HepG2 (cell line): ENCODE data around the gene ZNF581. TPM values are rescaled to one million over a fixed set of nuclear protein-coding genes. Genes with fewer than 3 reads are reported as not detected.

ENCODE experiments used
- CHCHD3 ChIP-seq: sonication (generic); formaldehyde crosslinking; IDR thresholded peaks from 2 replicates; pipeline ENCODE4 v1.8.0; 2022; ENCODE audit warnings: mild to moderate bottlenecking, missing genetic modification reagents, moderate library complexity
- FOXO1 ChIP-seq: sonication (generic); formaldehyde crosslinking; IDR thresholded peaks from 2 replicates; pipeline ENCODE4 v1.4.0; 2020; ENCODE audit warnings: missing genetic modification reagents
- HNRNPL ChIP-seq: fragments of 200-400 bp; formaldehyde crosslinking; IDR thresholded peaks from 2 replicates; pipeline ENCODE4 v1.6.1; 2017; ENCODE audit warnings: mild to moderate bottlenecking, low read depth, low read length
- KLF9 ChIP-seq: IDR thresholded peaks from 2 replicates; pipeline ENCODE4 v1.6.1; 2016; ENCODE audit warnings: low read depth
- ONECUT2 ChIP-seq: sonication (generic); formaldehyde crosslinking; IDR thresholded peaks from 2 replicates; pipeline ENCODE4 v1.4.0; 2020; ENCODE audit warnings: missing genetic modification reagents
- RFXANK ChIP-seq: IDR thresholded peaks from 2 replicates; pipeline ENCODE4 v1.6.1; 2016
- SAP130 ChIP-seq: IDR thresholded peaks from 2 replicates; pipeline ENCODE4 v1.6.1; 2016; ENCODE audit warnings: low read depth
- ZEB1 ChIP-seq: IDR thresholded peaks from 2 replicates; pipeline ENCODE4 v1.6.1; 2012; ENCODE audit warnings: mild to moderate bottlenecking, low read depth, inconsistent platforms; ENCODE audit not compliant: insufficient replicate concordance
- ZNF138 ChIP-seq: sonication (generic); formaldehyde crosslinking; IDR thresholded peaks from 2 replicates; pipeline ENCODE4 v1.5.0; 2020; ENCODE audit warnings: mild to moderate bottlenecking, low read depth, missing genetic modification reagents
- ZNF251 ChIP-seq: sonication (generic); formaldehyde crosslinking; IDR thresholded peaks from 2 replicates; pipeline ENCODE4 v1.9.0; 2021; ENCODE audit warnings: mild to moderate bottlenecking, missing genetic modification reagents
- ZNF441 ChIP-seq: sonication (generic); formaldehyde crosslinking; IDR thresholded peaks from 2 replicates; pipeline ENCODE4 v1.7.0; 2021; ENCODE audit warnings: missing genetic modification reagents, borderline replicate concordance
- ZNF468 ChIP-seq: sonication (generic); formaldehyde crosslinking; IDR thresholded peaks from 2 replicates; pipeline ENCODE4 v1.8.0; 2022; ENCODE audit warnings: mild to moderate bottlenecking, moderate library complexity, missing genetic modification reagents
- ZNF607 ChIP-seq: sonication (generic); formaldehyde crosslinking; IDR thresholded peaks from 2 replicates; pipeline ENCODE4 v1.5.1; 2020; ENCODE audit warnings: missing genetic modification reagents, mild to moderate bottlenecking, borderline replicate concordance
- polyA plus RNA-seq, 8 experiments: library from polyadenylated mRNA; depleted of rRNA in 3 of 8; stranded (reverse) in 7 of 8; unstranded in 1 of 8; fragments of >200 nt; fragmentation: Illumina TruSeq in 4 of 8; extraction: Trizol in 4 of 8; gene quantifications; 2 replicates each; pipeline versions ENCODE4 v1.2.1 to v1.2.3, GENCODE V29; 2011 to 2016; ENCODE audit warnings: low read depth in 4 of 8, missing spikeins in 1 of 8, mixed read lengths in 1 of 8; ENCODE audit not compliant: insufficient read depth in 1 of 8
- total RNA-seq, 5 experiments: library from RNA; depleted of rRNA; stranded (reverse); fragments of >200 nt; fragmentation: Illumina TruSeq; extraction: Trizol; gene quantifications; 2 replicates each; pipeline ENCODE4 v1.2.3, GENCODE V29; 2016; ENCODE audit warnings: low read depth in 1 of 5
- TF ChIP-seq, protein P1 (sequence below): sonication (generic); formaldehyde crosslinking; IDR thresholded peaks from 2 replicates; pipeline ENCODE4 v1.4.0; 2020; ENCODE audit warnings: missing genetic modification reagents
- TF ChIP-seq, protein P2 (sequence below): sonication (generic); formaldehyde crosslinking; IDR thresholded peaks from 2 replicates; pipeline ENCODE4 v1.5.0; 2020; ENCODE audit warnings: mild to moderate bottlenecking, missing genetic modification reagents, borderline replicate concordance
- TF ChIP-seq, protein P3 (sequence below): sonication (generic); formaldehyde crosslinking; IDR thresholded peaks from 2 replicates; pipeline ENCODE4 v1.4.0; 2020; ENCODE audit warnings: low read depth, missing genetic modification reagents
- TF ChIP-seq, protein P4 (sequence below): sonication (generic); formaldehyde crosslinking; IDR thresholded peaks from 2 replicates; pipeline ENCODE4 v1.5.1; 2020; ENCODE audit warnings: missing genetic modification reagents, mild to moderate bottlenecking, borderline replicate concordance

The ZNF581 gene
- total and polyA plus RNA-seq, 2 of the 13 experiments (the other 11 are each of a cell fraction or from before 2014, with no cell fraction given), result 19.6 to 49.5 TPM

DNA sequence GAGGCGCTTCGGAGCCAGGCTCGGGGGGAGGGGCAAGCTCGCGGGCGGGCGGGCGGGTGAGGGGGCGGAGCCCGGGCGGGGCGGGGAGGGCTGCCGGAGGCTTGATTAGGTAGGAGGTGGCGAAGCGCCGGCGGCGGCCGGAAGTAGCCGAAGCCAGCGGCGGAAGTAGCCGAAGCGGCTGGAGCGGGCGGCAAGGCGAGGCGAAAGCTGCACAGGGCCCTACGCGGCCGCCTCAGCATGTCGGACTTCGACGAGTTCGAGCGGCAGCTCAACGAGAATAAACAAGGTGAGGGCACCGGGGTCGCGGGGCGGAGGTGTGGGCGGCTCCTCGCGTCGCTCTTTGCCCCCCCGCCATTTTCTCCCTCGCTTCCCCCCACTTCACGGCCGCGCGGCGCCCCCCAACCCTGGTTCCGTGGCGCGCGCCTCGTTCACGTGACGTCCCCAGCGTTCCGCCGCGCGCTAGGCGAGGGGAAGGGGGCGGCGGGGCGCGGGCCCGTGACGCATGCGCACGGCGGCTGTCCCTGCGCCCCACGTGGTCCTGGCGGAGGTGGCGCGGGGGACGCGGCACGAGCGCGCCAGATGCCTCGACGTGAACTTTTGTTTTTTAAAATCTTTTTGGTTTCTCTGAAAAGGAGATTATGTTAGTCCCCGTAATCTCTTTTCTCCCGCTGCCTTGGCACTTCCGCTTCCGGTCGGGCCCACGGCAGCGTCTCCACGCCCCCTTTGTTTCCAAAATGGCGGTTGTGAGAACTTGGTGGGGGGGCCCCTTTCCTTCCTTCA lies 11.6 kb downstream of the ZNF581 start, which contains the start of gene U2AF2 (continued):
- TF ChIP-seq, protein P1, sequence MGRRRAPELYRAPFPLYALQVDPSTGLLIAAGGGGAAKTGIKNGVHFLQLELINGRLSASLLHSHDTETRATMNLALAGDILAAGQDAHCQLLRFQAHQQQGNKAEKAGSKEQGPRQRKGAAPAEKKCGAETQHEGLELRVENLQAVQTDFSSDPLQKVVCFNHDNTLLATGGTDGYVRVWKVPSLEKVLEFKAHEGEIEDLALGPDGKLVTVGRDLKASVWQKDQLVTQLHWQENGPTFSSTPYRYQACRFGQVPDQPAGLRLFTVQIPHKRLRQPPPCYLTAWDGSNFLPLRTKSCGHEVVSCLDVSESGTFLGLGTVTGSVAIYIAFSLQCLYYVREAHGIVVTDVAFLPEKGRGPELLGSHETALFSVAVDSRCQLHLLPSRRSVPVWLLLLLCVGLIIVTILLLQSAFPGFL, result 0 out of 2 replicates have a peak, but pooled peaks have one; percentile 50
- TF ChIP-seq, protein P2, sequence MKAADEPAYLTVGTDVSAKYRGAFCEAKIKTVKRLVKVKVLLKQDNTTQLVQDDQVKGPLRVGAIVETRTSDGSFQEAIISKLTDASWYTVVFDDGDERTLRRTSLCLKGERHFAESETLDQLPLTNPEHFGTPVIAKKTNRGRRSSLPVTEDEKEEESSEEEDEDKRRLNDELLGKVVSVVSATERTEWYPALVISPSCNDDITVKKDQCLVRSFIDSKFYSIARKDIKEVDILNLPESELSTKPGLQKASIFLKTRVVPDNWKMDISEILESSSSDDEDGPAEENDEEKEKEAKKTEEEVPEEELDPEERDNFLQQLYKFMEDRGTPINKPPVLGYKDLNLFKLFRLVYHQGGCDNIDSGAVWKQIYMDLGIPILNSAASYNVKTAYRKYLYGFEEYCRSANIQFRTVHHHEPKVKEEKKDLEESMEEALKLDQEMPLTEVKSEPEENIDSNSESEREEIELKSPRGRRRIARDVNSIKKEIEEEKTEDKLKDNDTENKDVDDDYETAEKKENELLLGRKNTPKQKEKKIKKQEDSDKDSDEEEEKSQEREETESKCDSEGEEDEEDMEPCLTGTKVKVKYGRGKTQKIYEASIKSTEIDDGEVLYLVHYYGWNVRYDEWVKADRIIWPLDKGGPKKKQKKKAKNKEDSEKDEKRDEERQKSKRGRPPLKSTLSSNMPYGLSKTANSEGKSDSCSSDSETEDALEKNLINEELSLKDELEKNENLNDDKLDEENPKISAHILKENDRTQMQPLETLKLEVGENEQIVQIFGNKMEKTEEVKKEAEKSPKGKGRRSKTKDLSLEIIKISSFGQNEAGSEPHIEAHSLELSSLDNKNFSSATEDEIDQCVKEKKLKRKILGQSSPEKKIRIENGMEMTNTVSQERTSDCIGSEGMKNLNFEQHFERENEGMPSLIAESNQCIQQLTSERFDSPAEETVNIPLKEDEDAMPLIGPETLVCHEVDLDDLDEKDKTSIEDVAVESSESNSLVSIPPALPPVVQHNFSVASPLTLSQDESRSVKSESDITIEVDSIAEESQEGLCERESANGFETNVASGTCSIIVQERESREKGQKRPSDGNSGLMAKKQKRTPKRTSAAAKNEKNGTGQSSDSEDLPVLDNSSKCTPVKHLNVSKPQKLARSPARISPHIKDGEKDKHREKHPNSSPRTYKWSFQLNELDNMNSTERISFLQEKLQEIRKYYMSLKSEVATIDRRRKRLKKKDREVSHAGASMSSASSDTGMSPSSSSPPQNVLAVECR, result peak; percentile 77
- TF ChIP-seq ZNF138, result peak; percentile 33; the same call in 1 of the 2 replicates
- TF ChIP-seq ZNF251, result no peak
- 0 out of 2 replicates have a peak, but pooled peaks have one; percentile 19 for TF ChIP-seq FOXO1 (CRISPR knock-in tag)
- TF ChIP-seq ZNF468, result peak; percentile 79; the same call in 1 of the 2 replicates
- TF ChIP-seq ZEB1, result no peak
- peak; percentile 90 for TF ChIP-seq SAP130 (CRISPR knock-in tag)
- no peak for TF ChIP-seq RFXANK (CRISPR knock-in tag)
- TF ChIP-seq HNRNPL, result no peak
- TF ChIP-seq CHCHD3 (CRISPR knock-in tag), result no peak
- TF ChIP-seq ONECUT2 (CRISPR knock-in tag), result no peak
- peak; percentile 87 for TF ChIP-seq ZNF607
- TF ChIP-seq, protein P3, sequence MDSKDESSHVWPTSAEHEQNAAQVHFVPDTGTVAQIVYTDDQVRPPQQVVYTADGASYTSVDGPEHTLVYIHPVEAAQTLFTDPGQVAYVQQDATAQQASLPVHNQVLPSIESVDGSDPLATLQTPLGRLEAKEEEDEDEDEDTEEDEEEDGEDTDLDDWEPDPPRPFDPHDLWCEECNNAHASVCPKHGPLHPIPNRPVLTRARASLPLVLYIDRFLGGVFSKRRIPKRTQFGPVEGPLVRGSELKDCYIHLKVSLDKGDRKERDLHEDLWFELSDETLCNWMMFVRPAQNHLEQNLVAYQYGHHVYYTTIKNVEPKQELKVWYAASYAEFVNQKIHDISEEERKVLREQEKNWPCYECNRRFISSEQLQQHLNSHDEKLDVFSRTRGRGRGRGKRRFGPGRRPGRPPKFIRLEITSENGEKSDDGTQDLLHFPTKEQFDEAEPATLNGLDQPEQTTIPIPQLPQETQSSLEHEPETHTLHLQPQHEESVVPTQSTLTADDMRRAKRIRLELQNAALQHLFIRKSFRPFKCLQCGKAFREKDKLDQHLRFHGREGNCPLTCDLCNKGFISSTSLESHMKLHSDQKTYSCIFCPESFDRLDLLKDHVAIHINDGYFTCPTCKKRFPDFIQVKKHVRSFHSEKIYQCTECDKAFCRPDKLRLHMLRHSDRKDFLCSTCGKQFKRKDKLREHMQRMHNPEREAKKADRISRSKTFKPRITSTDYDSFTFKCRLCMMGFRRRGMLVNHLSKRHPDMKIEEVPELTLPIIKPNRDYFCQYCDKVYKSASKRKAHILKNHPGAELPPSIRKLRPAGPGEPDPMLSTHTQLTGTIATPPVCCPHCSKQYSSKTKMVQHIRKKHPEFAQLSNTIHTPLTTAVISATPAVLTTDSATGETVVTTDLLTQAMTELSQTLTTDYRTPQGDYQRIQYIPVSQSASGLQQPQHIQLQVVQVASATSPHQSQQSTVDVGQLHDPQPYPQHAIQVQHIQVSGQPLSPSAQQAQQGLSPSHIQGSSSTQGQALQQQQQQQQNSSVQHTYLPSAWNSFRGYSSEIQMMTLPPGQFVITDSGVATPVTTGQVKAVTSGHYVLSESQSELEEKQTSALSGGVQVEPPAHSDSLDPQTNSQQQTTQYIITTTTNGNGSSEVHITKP (CRISPR knock-in tag), result peak; percentile 41; the same call in 1 of the 2 replicates
- no peak for TF ChIP-seq KLF9 (CRISPR knock-in tag)
- peak; percentile 31; the same call in 1 of the 2 replicates for TF ChIP-seq ZNF441
- TF ChIP-seq, protein P4, sequence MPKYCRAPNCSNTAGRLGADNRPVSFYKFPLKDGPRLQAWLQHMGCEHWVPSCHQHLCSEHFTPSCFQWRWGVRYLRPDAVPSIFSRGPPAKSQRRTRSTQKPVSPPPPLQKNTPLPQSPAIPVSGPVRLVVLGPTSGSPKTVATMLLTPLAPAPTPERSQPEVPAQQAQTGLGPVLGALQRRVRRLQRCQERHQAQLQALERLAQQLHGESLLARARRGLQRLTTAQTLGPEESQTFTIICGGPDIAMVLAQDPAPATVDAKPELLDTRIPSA (CRISPR knock-in tag), result no peak
